ENCODE results near the gene TBPL2. TPM values are rescaled to one million over a fixed set of nuclear protein-coding genes. Genes with fewer than 3 reads are reported as not detected.

The TBPL2 gene
- total RNA-seq (2021) (not detected in 2 replicates), Bru-seq, nascent RNA (percentile 10 among the genes with signal in this experiment), BruChase-seq, experiment 1, labeled RNA remaining after a 2-hour chase (percentile 12 among the genes with signal in this experiment), BruChase-seq, experiment 2, labeled RNA remaining after a 6-hour chase (percentile 10 among the genes with signal in this experiment)
- long read RNA-seq = 0 reads

DNA sequence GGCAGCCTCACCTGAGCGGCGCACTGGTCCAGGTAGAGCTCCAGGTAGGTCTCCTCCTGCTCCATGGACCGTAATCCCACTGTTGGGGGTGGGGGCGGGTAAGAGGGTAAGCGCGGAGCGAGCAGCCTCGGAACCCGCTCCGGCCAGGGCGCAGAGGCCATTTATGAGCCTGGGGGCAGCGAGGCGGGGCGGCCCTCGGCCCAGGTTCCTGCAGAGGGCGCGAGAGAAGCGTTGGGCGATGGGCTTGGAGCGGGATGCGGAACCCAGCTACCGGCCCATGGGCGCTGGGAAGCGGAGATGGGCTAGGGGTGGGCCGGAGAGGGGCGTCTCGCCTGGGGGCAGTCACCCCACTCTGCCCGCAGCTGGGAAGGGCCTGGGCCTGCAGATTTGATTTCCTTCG lies at the start of gene TBPL2:
Gene TBPL2, minus strand, starts transcription at position 232 of the 400 bp plus-strand sequence. Its CDS starts 167 bp downstream, at position 65.
- DNase-seq (ENCODE audit: low spot score) = no peak
- intact Hi-C loops (cut with micrococcal nuclease; ENCODE audit: unreplicated experiment) = no loop called here
- no peak within 1 kb of the TSS for H3K4me3 ChIP-seq (ENCODE audit: low read depth, low read length, poor library complexity, severe bottlenecking)
- no peaks in the 10 kb centered on the region for H3K36me3 ChIP-seq (ENCODE audit: insufficient read depth, low read length, poor library complexity, severe bottlenecking)
- no peak for TF ChIP-seq EZH2 (IDR thresholded peaks at IDR 0.05; ENCODE audit: borderline replicate concordance, low read depth, low read length, poor library complexity, severe bottlenecking)
- TF ChIP-seq, protein P1, sequence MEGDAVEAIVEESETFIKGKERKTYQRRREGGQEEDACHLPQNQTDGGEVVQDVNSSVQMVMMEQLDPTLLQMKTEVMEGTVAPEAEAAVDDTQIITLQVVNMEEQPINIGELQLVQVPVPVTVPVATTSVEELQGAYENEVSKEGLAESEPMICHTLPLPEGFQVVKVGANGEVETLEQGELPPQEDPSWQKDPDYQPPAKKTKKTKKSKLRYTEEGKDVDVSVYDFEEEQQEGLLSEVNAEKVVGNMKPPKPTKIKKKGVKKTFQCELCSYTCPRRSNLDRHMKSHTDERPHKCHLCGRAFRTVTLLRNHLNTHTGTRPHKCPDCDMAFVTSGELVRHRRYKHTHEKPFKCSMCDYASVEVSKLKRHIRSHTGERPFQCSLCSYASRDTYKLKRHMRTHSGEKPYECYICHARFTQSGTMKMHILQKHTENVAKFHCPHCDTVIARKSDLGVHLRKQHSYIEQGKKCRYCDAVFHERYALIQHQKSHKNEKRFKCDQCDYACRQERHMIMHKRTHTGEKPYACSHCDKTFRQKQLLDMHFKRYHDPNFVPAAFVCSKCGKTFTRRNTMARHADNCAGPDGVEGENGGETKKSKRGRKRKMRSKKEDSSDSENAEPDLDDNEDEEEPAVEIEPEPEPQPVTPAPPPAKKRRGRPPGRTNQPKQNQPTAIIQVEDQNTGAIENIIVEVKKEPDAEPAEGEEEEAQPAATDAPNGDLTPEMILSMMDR (conservative IDR thresholded peaks at IDR 0.05; ENCODE audit: low read depth, low read length) = no peak
- BruUV-seq (replicated peaks) = no TSS peak
- ChIA-PET POLR2A (ENCODE audit: low non-redundant PET) (no interaction called here), CTCF (interaction anchor here (0.5 kb wide), 1 partner anchor 24 kb away, joined by 3 read pairs; no protein-coding TSS in a partner anchor)
- H3K4me1 ChIP-seq (ENCODE audit: insufficient read depth, low read length, poor library complexity, severe bottlenecking) = no peaks in the 10 kb centered on the region
- no peaks in the 10 kb centered on the region for H3K9me3 ChIP-seq (ENCODE audit: low read depth, low read length, poor library complexity, severe bottlenecking)
- H3K27me3 ChIP-seq (replicated peaks; ENCODE audit: insufficient read depth, low read depth, low read length, poor library complexity) = no peaks in the 10 kb centered on the region
- no peak within 1 kb of the TSS for H3K27ac ChIP-seq (ENCODE audit: low read depth, low read length, poor library complexity, severe bottlenecking)

DNA sequence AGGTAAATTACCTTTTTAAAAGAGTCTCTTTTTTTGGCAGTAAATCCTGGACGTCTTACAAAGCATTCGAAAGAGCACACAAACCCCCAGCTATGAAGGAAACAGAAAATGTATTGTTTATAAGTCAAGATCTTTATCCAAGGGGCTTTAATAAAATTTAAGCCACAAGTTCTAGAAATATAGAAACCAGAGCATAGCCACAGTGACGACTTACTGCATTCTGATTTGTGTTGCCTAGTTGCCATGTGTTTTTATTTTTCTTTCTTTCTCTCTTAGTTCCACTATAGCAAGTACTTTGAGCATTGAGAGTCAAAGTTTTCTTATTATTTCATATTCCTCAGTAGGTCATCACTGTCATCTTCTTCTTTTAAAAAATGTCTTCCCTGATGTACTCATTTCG lies 47.8 kb upstream of the TBPL2 start:
- Histone ChIP-seq H3K27ac (ENCODE audit: low read depth, low read length, poor library complexity, severe bottlenecking) (no peak overlapping the region), H3K36me3 (ENCODE audit: insufficient read depth, low read length, poor library complexity, severe bottlenecking) (no peaks in the 10 kb centered on the region), H3K9me3 (ENCODE audit: low read depth, low read length, poor library complexity, severe bottlenecking) (no peaks in the 10 kb centered on the region), H3K4me1 (ENCODE audit: insufficient read depth, low read length, poor library complexity, severe bottlenecking) (peaks cover under 1% of the 10 kb centered on the region), H3K4me3 (ENCODE audit: low read depth, low read length, poor library complexity, severe bottlenecking) (no peak overlapping the region), H3K27me3 (replicated peaks; ENCODE audit: insufficient read depth, low read depth, low read length, poor library complexity) (no peaks in the 10 kb centered on the region)
- ChIA-PET POLR2A (ENCODE audit: low non-redundant PET) (no interaction called here), CTCF (no interaction called here)
- intact Hi-C loops (cut with micrococcal nuclease; ENCODE audit: unreplicated experiment) = no loop called here
- no peak for TF ChIP-seq EZH2 (IDR thresholded peaks at IDR 0.05; ENCODE audit: borderline replicate concordance, low read depth, low read length, poor library complexity, severe bottlenecking)
- TF ChIP-seq, protein P1 (conservative IDR thresholded peaks at IDR 0.05; ENCODE audit: low read depth, low read length) = no peak
- no peak for DNase-seq (ENCODE audit: low spot score)
- no TSS peak for BruUV-seq (replicated peaks)

DNA sequence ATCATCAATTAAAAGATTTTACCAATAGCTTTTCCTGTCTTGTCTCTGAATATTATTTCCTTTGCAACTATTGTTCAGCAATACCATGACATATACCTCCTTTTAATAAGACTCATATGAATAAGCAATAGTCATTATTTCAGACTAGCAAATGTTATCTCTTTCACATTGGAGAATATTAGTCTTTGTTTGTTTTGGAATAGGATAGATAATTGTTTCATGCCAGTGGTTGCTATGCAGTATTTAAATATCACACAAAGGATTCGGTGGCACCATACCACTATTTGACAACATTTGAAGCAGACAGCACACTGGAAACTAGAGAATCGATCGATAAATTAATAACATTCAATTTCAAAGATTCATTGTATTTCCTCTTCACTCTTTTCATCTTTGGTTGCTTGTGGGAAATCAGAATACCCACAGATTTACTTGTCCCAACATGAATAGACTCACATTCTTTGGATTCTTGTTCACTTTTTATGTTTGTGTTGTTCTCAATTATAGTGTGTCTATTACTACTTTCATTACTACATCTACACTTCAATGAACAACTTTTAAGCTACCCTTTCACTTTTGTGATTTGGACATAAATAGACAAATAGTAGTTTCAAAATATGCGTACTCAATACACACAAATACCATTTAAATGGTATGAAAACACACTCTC lies 42.7 kb upstream of the TBPL2 start:
- intact Hi-C loops (cut with micrococcal nuclease; ENCODE audit: unreplicated experiment) = no loop called here
- Histone ChIP-seq H3K27ac (ENCODE audit: low read depth, low read length, poor library complexity, severe bottlenecking) (no peak overlapping the region), H3K4me3 (ENCODE audit: low read depth, low read length, poor library complexity, severe bottlenecking) (no peak overlapping the region), H3K27me3 (replicated peaks; ENCODE audit: insufficient read depth, low read depth, low read length, poor library complexity) (no peaks in the 10 kb centered on the region), H3K9me3 (ENCODE audit: low read depth, low read length, poor library complexity, severe bottlenecking) (no peaks in the 10 kb centered on the region), H3K36me3 (ENCODE audit: insufficient read depth, low read length, poor library complexity, severe bottlenecking) (no peaks in the 10 kb centered on the region), H3K4me1 (ENCODE audit: insufficient read depth, low read length, poor library complexity, severe bottlenecking) (peaks cover 10% of the 10 kb centered on the region)
- BruUV-seq (replicated peaks) = no TSS peak
- no peak for TF ChIP-seq EZH2 (IDR thresholded peaks at IDR 0.05; ENCODE audit: borderline replicate concordance, low read depth, low read length, poor library complexity, severe bottlenecking)
- TF ChIP-seq, protein P1 (conservative IDR thresholded peaks at IDR 0.05; ENCODE audit: low read depth, low read length) = no peak
- CTCF ChIA-PET = no interaction called here
- POLR2A ChIA-PET (ENCODE audit: low non-redundant PET) = no interaction called here
- no peak for DNase-seq (ENCODE audit: low spot score)

All from A673 (cell line).